Smooth muscle cell (in vitro differentiated cells): Measurements from ENCODE around the gene SELENOM. TPM values are rescaled to one million over a fixed set of nuclear protein-coding genes. Genes with fewer than 3 reads are reported as not detected.

Experiments used
- DNase-seq: peaks from one replicate; lab custom pipeline; 2025; ENCODE audit not compliant: unreplicated experiment; lab: John Stamatoyannopoulos, UW
- H2AFZ ChIP-seq: fragments of 200-600 bp; sonication (generic); 2 replicates; pipeline ENCODE4 v1.6.0; 2016; ENCODE audit warnings: antibody characterized with exemption, low read depth, mild to moderate bottlenecking
- H3F3A ChIP-seq: fragments of 200-600 bp; sonication (generic); 2 replicates; pipeline ENCODE4 v1.6.0; 2017; ENCODE audit warnings: antibody characterized with exemption, low read depth
- H3K27ac ChIP-seq: fragments of 200-600 bp; sonication (generic); 2 replicates; pipeline ENCODE4 v1.5.1; 2016; ENCODE audit warnings: low read depth, mild to moderate bottlenecking
- H3K27me3 ChIP-seq: fragments of 200-600 bp; sonication (generic); 2 replicates; pipeline ENCODE4 v1.6.1; 2016; ENCODE audit warnings: low read depth, mild to moderate bottlenecking
- H3K36me3 ChIP-seq: fragments of 200-600 bp; sonication (generic); 2 replicates; pipeline ENCODE4 v1.5.1; 2016; ENCODE audit warnings: low read depth
- H3K4me1 ChIP-seq: fragments of 200-600 bp; sonication (generic); 2 replicates; pipeline ENCODE4 v1.5.1; 2016; ENCODE audit warnings: low read depth
- H3K4me2 ChIP-seq: fragments of 200-600 bp; sonication (generic); 2 replicates; pipeline ENCODE4 v1.6.0; 2016; ENCODE audit warnings: mild to moderate bottlenecking
- H3K4me3 ChIP-seq: fragments of 200-600 bp; sonication (generic); 2 replicates; pipeline ENCODE4 v1.5.1; 2016; ENCODE audit warnings: mild to moderate bottlenecking
- H3K79me2 ChIP-seq: fragments of 200-600 bp; sonication (generic); 2 replicates; pipeline ENCODE4 v1.6.0; 2016; ENCODE audit warnings: low read depth, mild to moderate bottlenecking
- H3K9ac ChIP-seq: fragments of 200-600 bp; sonication (generic); 2 replicates; pipeline ENCODE4 v1.6.0; 2016; ENCODE audit warnings: low read depth
- H3K9me3 ChIP-seq: fragments of 200-600 bp; sonication (generic); replicated peaks from 2 replicates; pipeline ENCODE4 v1.5.1; 2016; ENCODE audit warnings: low read depth
- H4K20me1 ChIP-seq: fragments of 200-600 bp; sonication (generic); 2 replicates; pipeline ENCODE4 v1.6.0; 2016; ENCODE audit warnings: low read depth
- WGBS: methylation state at CpG from one replicate; pipeline ENCODE4 v1.1.7; 2016; ENCODE audit warnings: low lambda C conversion rate; 5-methylcytosine and 5-hydroxymethylcytosine counted together
- polyA plus RNA-seq: library from polyadenylated mRNA; unstranded; fragments of >200 nt; fragmentation: Nextera tagmentation; extraction: Ambion mirVana; gene quantifications from 2 replicates; pipeline ENCODE4 v1.2.1, GENCODE V29; 2016
- total RNA-seq: library from RNA; depleted of rRNA; stranded (reverse); fragments of >200 nt; gene quantifications from 2 replicates; pipeline ENCODE4 v1.2.3, GENCODE V29; 2014
- TF ChIP-seq, protein P1 (sequence below): fragments of 200-600 bp; sonication (generic); IDR thresholded peaks from 2 replicates; pipeline ENCODE4 v1.5.1; 2017; ENCODE audit warnings: borderline replicate concordance, mild to moderate bottlenecking, antibody characterized with exemption; ENCODE audit not compliant: insufficient read depth, poor library complexity, severe bottlenecking

Gene SELENOM
- total and polyA plus RNA-seq, 2 experiments from 2014 or later = 450 to 600 TPM

GRCh38 chr22:31091106-31091975 is 16.0 kb downstream of the SELENOM start:
- TF ChIP-seq, protein P1, sequence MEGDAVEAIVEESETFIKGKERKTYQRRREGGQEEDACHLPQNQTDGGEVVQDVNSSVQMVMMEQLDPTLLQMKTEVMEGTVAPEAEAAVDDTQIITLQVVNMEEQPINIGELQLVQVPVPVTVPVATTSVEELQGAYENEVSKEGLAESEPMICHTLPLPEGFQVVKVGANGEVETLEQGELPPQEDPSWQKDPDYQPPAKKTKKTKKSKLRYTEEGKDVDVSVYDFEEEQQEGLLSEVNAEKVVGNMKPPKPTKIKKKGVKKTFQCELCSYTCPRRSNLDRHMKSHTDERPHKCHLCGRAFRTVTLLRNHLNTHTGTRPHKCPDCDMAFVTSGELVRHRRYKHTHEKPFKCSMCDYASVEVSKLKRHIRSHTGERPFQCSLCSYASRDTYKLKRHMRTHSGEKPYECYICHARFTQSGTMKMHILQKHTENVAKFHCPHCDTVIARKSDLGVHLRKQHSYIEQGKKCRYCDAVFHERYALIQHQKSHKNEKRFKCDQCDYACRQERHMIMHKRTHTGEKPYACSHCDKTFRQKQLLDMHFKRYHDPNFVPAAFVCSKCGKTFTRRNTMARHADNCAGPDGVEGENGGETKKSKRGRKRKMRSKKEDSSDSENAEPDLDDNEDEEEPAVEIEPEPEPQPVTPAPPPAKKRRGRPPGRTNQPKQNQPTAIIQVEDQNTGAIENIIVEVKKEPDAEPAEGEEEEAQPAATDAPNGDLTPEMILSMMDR = no peak
- Histone ChIP-seq H3K79me2 (peaks cover 3% of the 10 kb centered on the region), H3K4me3 (no peak overlapping the region), H3K36me3 (peaks cover 5% of the 10 kb centered on the region), H4K20me1 (peaks cover 77% of the 10 kb centered on the region), H3K4me1 (no peaks in the 10 kb centered on the region), H3F3A (no peaks in the 10 kb centered on the region), H2AFZ (no peak overlapping the region), H3K27ac (no peak overlapping the region), H3K9me3 (no peaks in the 10 kb centered on the region), H3K4me2 (no peak overlapping the region), H3K9ac (no peak overlapping the region), H3K27me3 (no peaks in the 10 kb centered on the region)
- 89% methylated on average over 28 of the region's 29 CpGs for WGBS
- DNase-seq = no peak

DNA sequence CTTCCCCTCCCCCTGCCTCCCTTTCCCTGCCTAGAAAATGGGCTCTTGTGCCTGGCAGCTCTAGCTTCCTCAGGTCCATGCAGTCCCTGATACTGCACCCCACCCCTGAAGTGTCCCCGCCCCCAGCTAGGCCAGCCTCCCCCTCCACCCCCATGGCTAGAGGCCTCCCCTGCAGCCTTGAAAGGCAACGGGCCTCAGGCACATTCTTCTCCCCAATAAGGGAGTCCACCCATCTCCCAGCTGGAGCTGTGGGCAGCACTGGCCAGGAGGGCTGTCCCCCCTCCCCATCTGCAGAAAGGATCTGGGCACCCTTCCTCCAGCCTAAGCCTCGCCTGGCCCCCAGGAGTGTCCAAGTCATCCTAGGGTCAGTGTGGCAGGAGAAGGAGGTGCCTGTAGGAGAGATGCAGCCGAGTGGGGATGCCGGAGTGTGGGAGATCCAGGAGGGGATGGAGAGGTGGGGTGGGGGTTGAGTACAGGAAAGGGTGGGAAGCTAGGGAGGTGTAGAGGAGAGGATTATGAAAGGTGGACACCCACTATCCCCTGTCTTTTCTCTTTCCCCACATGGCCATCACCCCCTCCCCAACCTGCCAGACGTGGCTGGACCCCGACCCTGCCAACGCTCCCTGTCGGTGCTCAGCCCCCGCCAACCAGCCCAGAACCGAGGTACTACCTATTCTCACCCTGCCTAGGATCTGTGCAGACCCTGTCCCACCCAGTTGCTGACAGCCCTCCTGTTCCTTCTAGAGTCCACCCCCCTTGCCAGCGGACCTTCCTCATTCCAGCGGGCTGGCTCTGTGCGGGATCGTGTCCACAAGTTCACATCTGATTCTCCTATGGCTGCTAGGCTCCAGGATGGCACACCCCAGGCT is 16.9 kb downstream of the SELENOM start:
- H3K79me2 ChIP-seq = peaks cover 7% of the 10 kb centered on the region
- H3K36me3 ChIP-seq = peaks cover 5% of the 10 kb centered on the region
- H2AFZ ChIP-seq = no peak overlapping the region
- no peak overlapping the region for H3K9ac ChIP-seq
- H3K27me3 ChIP-seq = no peaks in the 10 kb centered on the region
- H3K4me2 ChIP-seq = no peak overlapping the region
- H3K4me3 ChIP-seq = no peak overlapping the region
- no peaks in the 10 kb centered on the region for H3K9me3 ChIP-seq
- DNase-seq = no peak
- H4K20me1 ChIP-seq = peaks cover 81% of the 10 kb centered on the region
- H3K4me1 ChIP-seq = no peaks in the 10 kb centered on the region
- H3K27ac ChIP-seq = no peak overlapping the region
- WGBS = 92% methylated on average over 15 of the region's 15 CpGs
- no peaks in the 10 kb centered on the region for H3F3A ChIP-seq
- TF ChIP-seq, protein P1 = no peak

DNA sequence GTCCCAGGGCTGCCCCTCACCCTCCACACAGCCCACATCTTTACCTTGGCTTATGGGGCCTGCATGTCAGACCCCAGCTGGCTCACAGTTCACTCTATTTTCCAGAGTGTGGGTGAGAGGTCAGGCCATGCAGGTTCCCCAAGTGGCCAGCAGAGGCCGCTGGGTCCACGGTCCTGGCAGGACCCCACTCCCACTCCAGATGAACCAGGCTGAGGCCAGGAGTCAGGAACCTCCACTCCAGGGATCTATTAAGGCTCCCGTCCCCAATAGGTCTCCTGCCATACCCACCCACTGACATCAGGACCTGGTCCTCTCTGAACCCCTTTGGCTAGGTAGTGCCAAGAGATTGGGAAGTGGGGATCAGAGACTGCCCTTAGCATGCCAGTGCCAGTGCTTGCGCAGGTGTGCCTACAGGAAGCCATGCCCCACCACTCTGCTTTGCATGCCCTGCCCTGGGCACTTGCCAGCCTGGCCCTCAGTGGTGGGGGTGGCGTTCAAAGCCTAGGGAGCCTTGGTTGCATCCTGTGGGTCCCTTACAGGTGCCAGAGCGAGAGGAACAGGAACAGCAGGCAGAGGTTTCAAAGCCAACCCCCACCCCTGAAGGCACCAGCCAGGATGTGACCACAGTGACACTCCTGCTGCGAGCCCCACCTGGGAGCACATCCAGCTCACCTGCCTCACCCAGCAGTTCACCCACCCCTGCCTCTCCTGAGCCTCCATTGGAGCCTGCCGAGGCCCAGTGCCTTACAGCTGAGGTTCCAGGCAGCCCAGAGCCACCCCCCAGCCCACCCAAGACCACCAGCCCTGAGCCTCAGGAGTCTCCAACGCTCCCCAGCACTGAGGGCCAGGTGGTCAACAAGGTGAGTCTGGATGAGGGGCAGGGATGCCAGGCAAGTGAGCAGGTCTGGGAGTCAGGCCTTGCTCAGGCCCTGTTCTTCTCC is 17.9 kb downstream of the SELENOM start:
- no peak overlapping the region for H3K4me2 ChIP-seq
- DNase-seq = no peak
- H3K4me3 ChIP-seq = no peak overlapping the region
- no peak overlapping the region for H2AFZ ChIP-seq
- WGBS = 82% methylated on average over 9 of the region's 9 CpGs
- H3K27ac ChIP-seq = no peak overlapping the region
- H3K79me2 ChIP-seq = peaks cover 7% of the 10 kb centered on the region
- H3F3A ChIP-seq = no peaks in the 10 kb centered on the region
- peaks cover 5% of the 10 kb centered on the region for H3K36me3 ChIP-seq
- H3K4me1 ChIP-seq = peaks cover under 1% of the 10 kb centered on the region
- TF ChIP-seq, protein P1 = peak; percentile 63
- no peaks in the 10 kb centered on the region for H3K27me3 ChIP-seq
- peaks cover 81% of the 10 kb centered on the region for H4K20me1 ChIP-seq
- no peak overlapping the region for H3K9ac ChIP-seq
- no peaks in the 10 kb centered on the region for H3K9me3 ChIP-seq
